ENCODE data around the gene RELB.

The RELB gene

GRCh38 chr19:45059258-45059965, 58.1 kb downstream of the RELB start:
- no peak overlapping the region for H3K4me2 ChIP-seq (ENCODE audit: low read depth, low read length)
- H3K27ac ChIP-seq (ENCODE audit: low read length): no peak overlapping the region
- H3K9ac ChIP-seq (ENCODE audit: low read length): no peak overlapping the region
- no peaks in the 10 kb centered on the region for H3F3A ChIP-seq (ENCODE audit: insufficient read depth, low read length)
- H3K36me3 ChIP-seq (replicated peaks; ENCODE audit: insufficient read depth, low read length): peaks cover 11% of the 10 kb centered on the region; the same call in 1 of the 2 replicates
- H4K20me1 ChIP-seq (ENCODE audit: insufficient read depth, low read length): peaks cover 3% of the 10 kb centered on the region; the same call in 1 of the 2 replicates
- no peaks in the 10 kb centered on the region for H3K4me1 ChIP-seq (ENCODE audit: low read length)
- DNase-seq: peak; percentile 82
- no peaks in the 10 kb centered on the region for H3K27me3 ChIP-seq (replicated peaks; ENCODE audit: insufficient read depth, low read length)
- H3K9me2 ChIP-seq (replicated peaks; ENCODE audit: insufficient read depth, low read length): no peaks in the 10 kb centered on the region
- TF ChIP-seq EZH2phosphoT487 (IDR thresholded peaks at IDR 0.05; ENCODE audit: low read length) (no peak), EZH2 (optimal IDR thresholded peaks at IDR 0.05; ENCODE audit: low read depth, low read length) (no peak), CTCF (IDR thresholded peaks at IDR 0.05; ENCODE audit: low read length) (peak; percentile 92)
- no peak overlapping the region for H2AFZ ChIP-seq (ENCODE audit: low read length)
- H3K4me3 ChIP-seq (ENCODE audit: low read length): no peak overlapping the region
- H3K9me3 ChIP-seq (replicated peaks; ENCODE audit: insufficient read depth, low read length): no peaks in the 10 kb centered on the region
- H3K79me2 ChIP-seq (ENCODE audit: low read length): peaks cover 56% of the 10 kb centered on the region

DNA sequence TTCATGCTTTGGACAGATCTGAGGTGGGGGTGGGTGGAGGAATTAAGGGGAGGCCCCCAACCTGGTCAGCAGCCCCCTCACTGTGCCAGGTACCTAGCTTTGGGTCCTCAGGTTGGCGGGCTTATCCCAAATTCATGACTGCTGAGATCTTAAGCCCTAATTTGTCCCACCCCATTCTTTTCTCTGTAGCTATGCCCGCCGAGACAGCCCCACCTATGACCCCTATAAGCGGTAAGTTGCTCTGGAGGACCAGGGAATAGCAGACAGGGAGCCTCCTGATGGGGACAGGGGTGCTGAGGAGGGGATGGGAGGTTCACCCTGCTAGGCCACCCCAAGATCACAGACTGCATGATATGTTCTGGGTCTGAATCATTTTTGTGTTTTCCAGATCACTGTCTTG, 60.7 kb downstream of the RELB start:
- H3K79me2 ChIP-seq (ENCODE audit: low read length): peaks cover 55% of the 10 kb centered on the region
- H3K9me3 ChIP-seq (replicated peaks; ENCODE audit: insufficient read depth, low read length): no peaks in the 10 kb centered on the region
- H3K27ac ChIP-seq (ENCODE audit: low read length): no peak overlapping the region
- no peak overlapping the region for H3K4me3 ChIP-seq (ENCODE audit: low read length)
- no peaks in the 10 kb centered on the region for H3K27me3 ChIP-seq (replicated peaks; ENCODE audit: insufficient read depth, low read length)
- no peak overlapping the region for H2AFZ ChIP-seq (ENCODE audit: low read length)
- no peak overlapping the region for H3K4me2 ChIP-seq (ENCODE audit: low read depth, low read length)
- no peak for DNase-seq
- H3K9me2 ChIP-seq (replicated peaks; ENCODE audit: insufficient read depth, low read length): no peaks in the 10 kb centered on the region
- H3F3A ChIP-seq (ENCODE audit: insufficient read depth, low read length): no peaks in the 10 kb centered on the region
- no peak overlapping the region for H3K9ac ChIP-seq (ENCODE audit: low read length)
- H4K20me1 ChIP-seq (ENCODE audit: insufficient read depth, low read length): peaks cover 3% of the 10 kb centered on the region; the same call in 1 of the 2 replicates
- H3K4me1 ChIP-seq (ENCODE audit: low read length): no peaks in the 10 kb centered on the region
- H3K36me3 ChIP-seq (replicated peaks; ENCODE audit: insufficient read depth, low read length): peaks cover 16% of the 10 kb centered on the region; the same call in 1 of the 2 replicates
- no peak for TF ChIP-seq EZH2 (optimal IDR thresholded peaks at IDR 0.05; ENCODE audit: low read depth, low read length)
- TF ChIP-seq EZH2phosphoT487 (IDR thresholded peaks at IDR 0.05; ENCODE audit: low read length): no peak

DNA sequence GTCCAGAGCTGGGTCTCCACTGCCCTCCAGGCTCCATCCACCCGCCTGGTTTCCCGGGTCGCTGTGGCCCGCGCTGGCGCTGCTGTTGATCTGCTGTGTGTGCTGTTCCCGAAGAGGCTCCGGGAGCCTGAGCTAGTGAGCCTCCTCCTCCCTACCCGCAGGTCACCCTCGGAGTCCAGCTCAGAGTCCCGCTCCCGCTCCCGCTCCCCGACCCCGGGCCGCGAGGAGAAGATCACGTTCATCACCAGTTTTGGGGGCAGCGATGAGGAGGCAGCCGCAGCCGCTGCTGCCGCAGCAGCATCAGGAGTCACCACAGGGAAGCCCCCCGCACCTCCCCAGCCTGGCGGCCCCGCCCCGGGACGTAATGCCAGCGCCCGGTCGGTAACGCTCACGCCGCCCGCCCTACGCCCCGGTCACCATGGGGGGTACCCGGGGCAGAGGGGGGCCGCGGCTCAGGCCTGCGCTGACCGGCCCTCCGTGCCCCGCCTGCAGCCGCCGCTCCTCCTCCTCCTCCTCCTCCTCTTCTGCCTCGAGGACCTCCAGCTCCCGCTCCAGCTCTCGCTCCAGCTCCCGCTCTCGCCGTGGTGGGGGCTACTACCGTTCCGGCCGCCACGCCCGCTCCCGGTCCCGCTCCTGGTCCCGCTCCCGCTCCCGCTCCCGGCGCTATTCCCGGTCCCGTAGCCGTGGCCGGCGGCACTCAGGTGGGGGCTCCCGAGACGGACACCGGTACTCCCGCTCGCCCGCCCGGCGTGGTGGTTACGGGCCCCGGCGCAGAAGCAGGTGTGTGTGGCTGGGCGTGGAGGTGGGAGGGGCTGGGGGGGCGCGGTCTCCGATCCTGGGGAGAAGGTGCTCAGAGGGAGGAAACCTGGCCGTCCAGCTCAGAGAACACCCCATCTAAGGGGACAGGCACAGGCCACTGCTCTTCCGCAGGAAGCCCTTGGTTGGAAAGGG, 62.9 kb downstream of the RELB start:
- no peak overlapping the region for H3K27ac ChIP-seq (ENCODE audit: low read length)
- H4K20me1 ChIP-seq (ENCODE audit: insufficient read depth, low read length): peaks cover 2% of the 10 kb centered on the region; the same call in 1 of the 2 replicates
- no peaks in the 10 kb centered on the region for H3F3A ChIP-seq (ENCODE audit: insufficient read depth, low read length)
- H3K4me3 ChIP-seq (ENCODE audit: low read length): no peak overlapping the region
- no peak for DNase-seq
- H3K9ac ChIP-seq (ENCODE audit: low read length): no peak overlapping the region
- no peak overlapping the region for H2AFZ ChIP-seq (ENCODE audit: low read length)
- TF ChIP-seq EZH2 (optimal IDR thresholded peaks at IDR 0.05; ENCODE audit: low read depth, low read length) (no peak), EZH2phosphoT487 (IDR thresholded peaks at IDR 0.05; ENCODE audit: low read length) (no peak), CTCF (IDR thresholded peaks at IDR 0.05; ENCODE audit: low read length) (no peak)
- no peaks in the 10 kb centered on the region for H3K27me3 ChIP-seq (replicated peaks; ENCODE audit: insufficient read depth, low read length)
- H3K4me2 ChIP-seq (ENCODE audit: low read depth, low read length): no peak overlapping the region
- H3K9me3 ChIP-seq (replicated peaks; ENCODE audit: insufficient read depth, low read length): no peaks in the 10 kb centered on the region
- no peaks in the 10 kb centered on the region for H3K4me1 ChIP-seq (ENCODE audit: low read length)
- peaks cover 16% of the 10 kb centered on the region; the same call in 1 of the 2 replicates for H3K36me3 ChIP-seq (replicated peaks; ENCODE audit: insufficient read depth, low read length)
- no peaks in the 10 kb centered on the region for H3K9me2 ChIP-seq (replicated peaks; ENCODE audit: insufficient read depth, low read length)
- peaks cover 53% of the 10 kb centered on the region for H3K79me2 ChIP-seq (ENCODE audit: low read length)
